Measurements from ENCODE around the gene NSD2. TPM values are rescaled to one million over a fixed set of nuclear protein-coding genes. Genes with fewer than 3 reads are reported as not detected.

NSD2 gene
- total and polyA plus RNA-seq, 2 donors, result 13.8 to 60.5 TPM

DNA sequence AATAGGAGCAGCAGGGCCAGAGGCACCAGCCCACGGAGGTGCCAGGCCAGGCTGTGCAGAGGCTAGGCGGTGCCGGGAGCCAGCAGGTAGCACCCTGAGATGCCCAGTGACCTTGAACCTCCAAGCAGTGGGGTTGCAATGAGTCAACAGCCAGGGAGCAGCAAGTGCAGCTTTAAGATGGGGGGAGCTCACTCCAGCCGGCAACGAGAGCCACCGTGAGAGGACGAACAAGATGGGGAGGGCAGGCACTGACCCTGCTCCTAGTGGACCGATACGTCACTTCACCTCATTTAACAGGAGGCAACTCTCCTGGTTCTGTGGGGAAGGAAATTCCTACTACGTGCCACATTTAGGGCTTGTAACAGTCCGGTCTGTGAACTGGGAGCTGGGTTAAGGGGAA lies 20.0 kb upstream of the NSD2 start:
- Histone ChIP-seq H3K36me3 (ENCODE audit: insufficient read depth) (no peaks in the 10 kb centered on the region), H3K4me1 (ENCODE audit: insufficient read depth) (peaks cover 1% of the 10 kb centered on the region), H3K27ac (ENCODE audit: low read depth) (no peak overlapping the region), H3K4me3 (ENCODE audit: low read depth, low read length) (no peak overlapping the region)
- DNase-seq (ENCODE audit: extremely low spot score), result no peak
- 75% methylated on average over 11 of the region's 11 CpGs for WGBS

DNA sequence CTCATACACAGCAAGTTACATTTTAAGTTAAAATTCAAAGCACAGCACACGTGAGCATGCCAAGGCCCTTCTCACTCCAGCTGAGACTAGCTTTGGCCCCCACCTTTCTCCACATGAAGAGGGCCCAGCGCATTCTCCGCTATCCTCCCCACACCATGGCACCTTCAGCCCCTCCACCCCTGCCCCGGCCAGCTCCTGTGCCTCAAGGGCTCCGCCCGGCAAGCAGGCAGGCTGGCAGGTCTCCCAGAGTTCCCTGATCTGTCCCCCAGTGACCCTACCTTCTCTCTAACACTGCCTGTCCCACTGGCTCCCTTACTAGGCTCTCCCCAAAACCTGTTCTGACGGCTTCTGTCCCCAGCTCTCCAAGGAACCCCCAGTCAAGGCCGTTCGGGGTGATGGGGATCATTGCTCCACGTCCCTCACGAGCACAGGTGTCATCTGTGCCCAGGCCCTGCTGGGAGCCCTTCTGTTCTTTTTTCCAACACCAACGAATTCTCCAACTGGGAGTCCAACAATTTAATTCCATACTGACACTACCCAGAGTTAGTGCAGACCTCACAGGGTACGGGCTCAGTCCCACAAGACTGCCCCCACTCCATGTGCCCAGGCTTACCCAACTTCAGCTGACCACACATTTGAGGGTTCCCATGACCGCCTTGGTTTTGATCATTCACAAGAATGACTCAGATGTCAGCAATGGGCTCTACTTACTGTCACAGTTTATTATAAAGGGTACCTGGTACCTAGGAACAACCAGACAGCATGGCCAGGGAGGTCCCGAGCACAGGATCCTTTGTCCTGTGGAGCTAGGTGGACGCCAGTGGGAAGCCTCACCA lies 19.4 kb upstream of the NSD2 start:
- Histone ChIP-seq H3K27ac (ENCODE audit: low read depth) (no peak overlapping the region), H3K4me3 (ENCODE audit: low read depth, low read length) (no peak overlapping the region), H3K4me1 (ENCODE audit: insufficient read depth) (peaks cover 1% of the 10 kb centered on the region), H3K36me3 (ENCODE audit: insufficient read depth) (no peaks in the 10 kb centered on the region)
- 84% methylated on average over 16 of the region's 16 CpGs for WGBS
- DNase-seq (ENCODE audit: extremely low spot score), result no peak

DNA sequence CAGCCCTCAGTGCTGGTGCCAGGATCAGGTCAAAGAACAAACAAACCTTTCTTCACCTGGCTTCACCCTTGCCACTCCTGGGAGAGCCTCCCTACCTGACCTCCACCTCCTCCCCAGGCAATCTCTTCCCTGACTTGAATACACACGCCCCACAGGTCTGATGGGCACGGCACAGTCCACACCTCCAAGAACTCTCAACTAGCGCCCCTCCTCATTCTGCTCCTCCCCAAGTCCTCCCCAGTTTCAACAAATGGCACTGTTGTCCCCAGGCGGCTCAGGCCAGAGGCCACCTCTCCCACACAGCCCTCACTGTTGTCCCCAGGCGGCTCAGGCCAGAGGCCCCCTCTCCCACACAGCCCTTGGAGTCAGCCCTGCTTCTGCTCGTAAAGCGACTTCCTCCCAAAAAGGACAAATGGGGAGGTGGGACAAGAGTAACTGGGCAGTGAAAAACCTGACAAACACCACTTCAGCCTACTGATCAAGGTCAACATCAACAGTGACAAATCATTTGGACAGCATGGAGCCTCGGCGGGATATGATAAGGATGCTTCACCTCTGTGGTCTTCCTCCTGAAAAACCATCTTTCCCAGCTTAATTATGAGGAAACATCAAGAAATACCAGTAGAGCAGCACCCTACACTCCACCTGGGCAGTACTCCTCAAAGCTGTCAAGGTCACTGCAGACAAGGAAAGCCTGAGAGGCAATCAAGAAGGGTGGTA lies 18.1 kb upstream of the NSD2 start:
- 82% methylated on average over 9 of the region's 9 CpGs for WGBS
- no peak for DNase-seq (ENCODE audit: extremely low spot score)
- Histone ChIP-seq H3K4me1 (ENCODE audit: insufficient read depth) (no peaks in the 10 kb centered on the region), H3K4me3 (ENCODE audit: low read depth, low read length) (no peak overlapping the region), H3K36me3 (ENCODE audit: insufficient read depth) (no peaks in the 10 kb centered on the region), H3K27ac (ENCODE audit: low read depth) (no peak overlapping the region)

DNA sequence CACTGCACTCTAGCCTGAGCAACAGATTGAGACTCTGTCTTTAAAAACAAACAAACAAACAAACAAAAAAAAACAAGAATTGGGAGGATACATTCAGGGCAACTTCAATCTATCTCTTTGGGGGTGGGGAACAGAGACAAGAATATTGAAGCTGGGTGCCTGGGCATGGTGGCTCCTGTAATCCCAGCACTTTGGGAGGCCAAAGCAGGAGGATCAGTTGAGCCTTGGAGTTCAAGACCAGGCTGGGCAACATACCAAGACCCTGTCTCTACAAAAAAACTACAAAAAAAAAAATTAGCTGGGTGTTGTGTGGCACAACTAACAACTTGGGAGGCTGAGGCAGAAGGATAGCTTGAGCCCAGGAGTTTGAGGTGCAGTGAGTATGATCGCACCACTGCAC lies 16.4 kb upstream of the NSD2 start:
- Histone ChIP-seq H3K4me3 (ENCODE audit: low read depth, low read length) (peak overlapping the region; percentile 93), H3K27ac (ENCODE audit: low read depth) (no peak overlapping the region), H3K4me1 (ENCODE audit: insufficient read depth) (no peaks in the 10 kb centered on the region), H3K36me3 (ENCODE audit: insufficient read depth) (no peaks in the 10 kb centered on the region)
- DNase-seq (ENCODE audit: extremely low spot score), result no peak
- 79% methylated on average over 1 of the region's 1 CpG for WGBS

DNA sequence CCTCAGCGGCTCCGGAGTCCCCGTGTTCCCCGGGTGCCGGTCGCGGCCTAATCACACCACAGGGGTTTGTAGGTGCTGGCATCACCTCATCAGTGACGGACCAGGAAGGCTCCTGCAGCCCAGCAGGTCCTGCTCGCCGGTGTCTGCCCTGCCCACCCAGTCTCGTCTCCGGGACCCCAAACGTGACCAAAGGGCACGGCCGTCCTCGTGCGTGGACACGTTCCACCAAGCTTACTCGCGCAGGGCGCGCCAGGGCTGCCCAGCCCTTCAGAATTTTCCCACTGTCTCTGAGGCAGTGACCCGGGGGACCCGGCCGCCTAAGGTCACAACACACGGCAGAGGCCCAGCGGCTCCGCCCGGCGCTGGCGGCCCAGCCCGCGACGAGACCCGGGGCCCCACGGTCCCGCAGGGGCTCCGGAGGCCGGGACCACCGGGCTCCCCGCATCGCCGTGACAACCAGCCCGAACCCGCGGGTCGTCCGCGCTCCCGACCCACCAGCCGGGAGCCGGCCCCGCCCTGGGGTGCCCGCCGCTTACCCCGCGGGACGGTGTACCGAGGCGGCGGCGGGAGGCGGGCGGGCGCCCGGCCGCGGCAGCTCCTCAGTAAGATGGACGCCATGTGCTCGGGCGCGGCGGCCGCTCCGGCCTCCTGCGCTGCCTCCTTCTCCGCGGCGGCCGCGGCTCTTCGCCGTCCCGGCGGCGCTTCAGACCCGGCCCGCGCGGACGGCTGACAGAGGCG lies 15.7 kb upstream of the NSD2 start:
- 1% methylated on average over 92 of the region's 92 CpGs for WGBS
- H3K4me3 ChIP-seq (ENCODE audit: low read depth, low read length), result peak overlapping the region; percentile 93
- peak overlapping the region; percentile 65 for H3K27ac ChIP-seq (ENCODE audit: low read depth)
- H3K4me1 ChIP-seq (ENCODE audit: insufficient read depth), result no peaks in the 10 kb centered on the region
- no peaks in the 10 kb centered on the region for H3K36me3 ChIP-seq (ENCODE audit: insufficient read depth)
- no peak for DNase-seq (ENCODE audit: extremely low spot score)

DNA sequence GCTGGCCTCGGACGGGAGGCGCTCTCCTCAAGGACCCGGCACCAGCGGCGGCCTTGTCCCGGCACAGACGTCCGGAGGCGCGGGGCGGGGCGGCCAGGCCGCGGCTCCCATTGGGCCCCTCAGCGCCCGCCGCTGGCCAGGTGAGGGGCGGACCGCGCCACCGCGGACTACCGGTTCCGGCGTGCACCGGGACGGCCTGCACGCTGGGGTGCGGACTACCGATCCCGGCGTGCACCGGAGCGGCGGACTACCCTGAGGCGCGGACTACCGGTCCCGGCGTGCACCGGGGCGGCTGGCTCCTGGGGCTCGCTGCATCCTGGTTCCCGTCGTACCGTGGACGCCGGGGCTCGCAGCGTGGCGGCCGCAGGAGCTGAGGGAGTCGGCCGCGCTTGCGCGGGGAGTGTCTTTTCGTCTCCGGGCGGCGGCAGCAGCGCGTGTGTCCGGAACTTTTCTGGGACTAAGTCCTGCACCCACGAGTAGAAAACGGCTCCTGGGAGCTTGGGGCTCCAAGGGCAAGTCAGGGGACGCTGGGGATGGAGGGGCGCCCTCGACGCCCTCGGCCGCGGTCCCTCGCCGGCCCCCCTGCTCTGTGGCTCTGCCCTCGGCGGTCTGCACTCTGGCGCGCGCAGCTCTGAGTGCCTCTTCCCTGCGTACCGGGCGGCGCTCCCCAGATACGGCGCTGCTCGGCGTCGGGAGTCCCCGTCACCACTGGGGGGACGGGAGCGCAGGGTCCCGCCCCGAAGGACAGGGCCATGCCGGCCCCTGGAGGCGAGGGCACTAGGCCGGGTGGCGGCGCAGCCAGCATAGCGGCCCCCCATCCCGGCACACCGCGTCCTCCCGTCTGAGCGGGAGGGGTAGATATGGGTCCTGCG lies 14.9 kb upstream of the NSD2 start, which contains the start of gene LETM1:
Gene LETM1, minus strand, starts transcription at position 86 of the 872 bp plus-strand sequence. CDS start 206 bp downstream, outside the sequence.
- DNase-seq (ENCODE audit: extremely low spot score), result peak; percentile 71
- no peaks in the 10 kb centered on the region for H3K4me1 ChIP-seq (ENCODE audit: insufficient read depth)
- WGBS, result under 1% methylated on average over 107 of the region's 107 CpGs
- peak within 1 kb of the TSS; percentile 72 for H3K27ac ChIP-seq (ENCODE audit: low read depth)
- peak within 1 kb of the TSS; percentile 93 for H3K4me3 ChIP-seq (ENCODE audit: low read depth, low read length)
- no peaks in the 10 kb centered on the region for H3K36me3 ChIP-seq (ENCODE audit: insufficient read depth)

DNA sequence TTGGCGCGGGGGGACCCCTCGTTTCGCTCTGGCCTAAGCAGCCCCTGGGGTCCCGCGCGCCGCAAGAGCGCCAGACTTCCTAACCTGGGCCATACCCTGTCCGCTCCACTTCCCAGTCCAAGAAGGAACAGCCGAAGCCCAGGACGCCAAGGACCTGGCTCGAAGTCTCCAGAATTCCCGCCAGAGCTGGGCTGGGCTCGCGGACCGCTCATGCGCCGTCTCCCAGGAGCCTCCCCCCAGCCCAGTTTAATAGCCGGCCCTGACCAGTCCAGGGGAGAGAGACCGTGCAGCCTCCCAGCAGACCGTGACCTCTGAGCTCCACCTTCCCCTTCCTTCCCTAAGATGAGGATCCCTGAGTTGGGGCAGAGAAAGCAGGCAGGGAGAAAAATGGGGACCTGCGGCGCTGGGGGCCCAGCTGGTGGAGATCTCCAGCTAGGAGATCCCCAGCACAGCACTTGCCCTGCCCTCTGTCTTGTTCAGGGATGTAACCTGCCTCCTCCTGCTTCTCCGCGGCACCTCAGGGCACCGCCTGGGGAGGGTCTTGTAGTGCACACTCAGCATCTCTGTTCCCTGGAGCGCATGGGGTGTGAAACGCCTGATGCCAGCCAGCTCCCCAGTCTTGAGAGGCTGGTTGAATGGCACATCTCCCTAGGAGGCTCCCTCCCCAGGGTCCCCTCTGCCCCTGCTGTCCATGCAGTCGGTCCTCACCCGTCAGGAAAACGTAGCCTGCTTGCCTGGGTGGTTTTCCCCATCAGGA lies 14.1 kb upstream of the NSD2 start:
- no peak for DNase-seq (ENCODE audit: extremely low spot score)
- Histone ChIP-seq H3K27ac (ENCODE audit: low read depth) (no peak overlapping the region), H3K4me3 (ENCODE audit: low read depth, low read length) (peak overlapping the region; percentile 93), H3K36me3 (ENCODE audit: insufficient read depth) (no peaks in the 10 kb centered on the region), H3K4me1 (ENCODE audit: insufficient read depth) (no peaks in the 10 kb centered on the region)
- WGBS, result 21% methylated on average over 32 of the region's 32 CpGs

DNA sequence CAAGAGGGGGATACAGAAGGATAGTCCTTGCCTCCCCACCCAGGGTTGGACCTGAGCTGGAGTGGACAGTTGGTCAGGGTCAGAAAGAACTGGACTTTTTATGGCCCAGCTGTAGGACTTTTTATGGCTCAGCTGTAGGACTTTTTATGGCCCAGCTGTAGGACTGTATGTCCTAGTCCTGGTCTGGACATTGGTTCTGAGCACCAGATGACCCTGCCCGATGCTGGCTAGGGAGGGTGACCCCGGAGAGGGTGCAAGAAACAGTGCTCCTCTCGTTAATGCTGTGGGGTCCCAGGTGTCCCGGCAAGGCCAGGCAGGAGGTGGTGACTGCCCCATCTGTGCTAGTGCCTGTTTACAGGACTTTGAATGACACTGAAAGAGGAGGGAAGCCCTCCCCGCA lies 13.3 kb upstream of the NSD2 start:
- 59% methylated on average over 5 of the region's 5 CpGs for WGBS

DNA sequence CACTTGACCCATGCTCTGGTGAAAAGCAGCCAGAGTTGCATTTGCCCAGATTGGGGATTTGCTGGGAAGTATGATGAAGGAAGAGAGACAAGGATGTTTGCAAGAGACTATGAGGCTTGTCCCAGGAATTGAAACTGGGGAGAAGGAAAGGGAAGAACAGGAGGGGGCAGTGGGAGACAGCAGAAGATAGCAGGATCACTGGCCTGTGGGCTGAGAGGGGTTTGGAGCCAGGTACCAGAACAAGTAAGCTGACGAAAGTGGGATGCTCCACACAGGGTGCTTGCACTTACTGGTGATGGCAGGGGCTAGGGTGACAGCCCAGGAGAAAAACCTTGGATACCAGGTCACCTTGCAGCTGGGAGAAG lies 11.8 kb upstream of the NSD2 start:
- WGBS, result 85% methylated on average over 1 of the region's 1 CpG
- no peak for DNase-seq (ENCODE audit: extremely low spot score)
- H3K4me3 ChIP-seq (ENCODE audit: low read depth, low read length), result no peak overlapping the region

More for the DNA sequence above, 13.3 kb upstream of the NSD2 start:
- Histone ChIP-seq H3K36me3 (ENCODE audit: insufficient read depth) (no peaks in the 10 kb centered on the region), H3K27ac (ENCODE audit: low read depth) (no peak overlapping the region), H3K4me1 (ENCODE audit: insufficient read depth) (no peaks in the 10 kb centered on the region), H3K4me3 (ENCODE audit: low read depth, low read length) (no peak overlapping the region)
- no peak for DNase-seq (ENCODE audit: extremely low spot score)

DNA sequence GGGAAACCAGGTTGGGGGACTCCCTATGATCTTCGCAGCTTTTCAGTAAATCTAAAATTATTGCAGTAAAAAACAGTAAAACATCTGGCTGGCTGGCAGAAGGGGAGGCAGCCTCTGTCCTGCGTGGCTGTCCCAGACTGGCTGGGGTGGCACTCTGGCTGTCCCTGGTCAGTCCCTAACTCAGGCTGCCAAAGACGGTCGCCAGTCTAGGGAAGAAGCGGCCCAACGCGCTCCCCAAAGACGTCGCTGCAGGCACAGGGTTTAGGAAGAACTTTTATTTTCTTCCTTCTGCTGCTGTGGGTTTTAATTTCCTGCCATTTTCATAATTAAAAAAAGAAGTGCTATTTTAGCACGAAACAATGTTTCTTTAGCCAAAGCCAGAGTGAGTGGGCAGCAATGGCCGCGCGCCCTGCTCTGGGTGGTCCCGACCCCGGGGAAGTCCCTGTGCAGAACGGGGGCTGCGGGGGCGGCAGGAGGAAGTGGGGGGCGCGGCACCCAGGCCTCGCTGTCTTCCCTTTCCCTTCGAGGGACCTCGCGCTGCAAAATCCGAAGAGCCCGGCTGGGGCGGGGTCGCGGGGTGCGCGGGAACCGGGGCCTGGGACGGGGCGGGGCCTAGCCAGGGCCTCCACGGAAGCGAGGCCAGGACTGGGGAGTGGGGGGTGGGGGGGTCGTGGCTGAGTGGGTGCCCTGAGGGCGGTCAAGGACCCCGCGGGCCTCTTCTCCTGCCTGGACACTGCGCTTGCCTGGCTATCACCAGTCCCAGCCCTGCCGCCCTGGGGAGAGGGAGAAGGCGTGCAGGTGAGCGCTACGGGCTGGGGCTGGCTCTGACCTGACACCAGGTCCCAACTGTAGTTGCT lies 8.9 kb upstream of the NSD2 start:
- DNase-seq (ENCODE audit: extremely low spot score), result no peak
- H3K36me3 ChIP-seq (ENCODE audit: insufficient read depth), result no peaks in the 10 kb centered on the region
- H3K4me1 ChIP-seq (ENCODE audit: insufficient read depth), result no peaks in the 10 kb centered on the region
- H3K4me3 ChIP-seq (ENCODE audit: low read depth, low read length), result no peak overlapping the region
- no peak overlapping the region for H3K27ac ChIP-seq (ENCODE audit: low read depth)
- 24% methylated on average over 45 of the region's 45 CpGs for WGBS

More for the DNA sequence above, 11.8 kb upstream of the NSD2 start:
- H3K27ac ChIP-seq (ENCODE audit: low read depth), result no peak overlapping the region
- no peaks in the 10 kb centered on the region for H3K4me1 ChIP-seq (ENCODE audit: insufficient read depth)
- no peaks in the 10 kb centered on the region for H3K36me3 ChIP-seq (ENCODE audit: insufficient read depth)

DNA sequence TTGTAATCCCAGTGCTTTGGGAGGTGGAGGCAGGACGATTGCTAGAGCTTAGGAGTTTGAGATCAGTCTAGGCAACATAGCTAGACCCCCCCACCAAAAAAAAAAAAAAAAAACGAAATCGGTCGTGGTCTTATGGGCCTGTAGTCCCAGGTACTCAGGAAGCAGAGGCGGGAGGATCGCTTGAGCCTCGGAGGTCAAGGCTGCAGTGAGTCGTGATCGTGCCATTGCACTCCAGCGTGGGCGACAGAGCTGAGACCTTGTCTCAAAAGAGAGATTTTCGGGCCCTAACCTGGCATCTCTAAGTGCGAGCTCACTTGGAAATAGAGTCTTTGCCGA lies 8.3 kb upstream of the NSD2 start:
- 70% methylated on average over 14 of the region's 14 CpGs for WGBS
- no peak for DNase-seq (ENCODE audit: extremely low spot score)
- Histone ChIP-seq H3K36me3 (ENCODE audit: insufficient read depth) (no peaks in the 10 kb centered on the region), H3K4me3 (ENCODE audit: low read depth, low read length) (no peak overlapping the region), H3K27ac (ENCODE audit: low read depth) (no peak overlapping the region), H3K4me1 (ENCODE audit: insufficient read depth) (no peaks in the 10 kb centered on the region)
